Testis (tissue), 2 donors: ENCODE results near the gene ACY1.

ENCODE experiments used
- CTCF ChIP-seq, 3 experiments: fragments of 450-650 bp in 2 of 3; fragments of 200-600 bp in 1 of 3; sonication (generic) in 1 of 3; IDR thresholded peaks; one replicate each; pipeline ENCODE4 v1.5.1; 2016 to 2019; ENCODE audit warnings: antibody characterized with exemption in 3 of 3, mild to moderate bottlenecking in 2 of 3, moderate library complexity in 1 of 3
- POLR2A ChIP-seq: fragments of 450-650 bp; IDR thresholded peaks from one replicate; pipeline ENCODE4 v1.6.1; 2017; ENCODE audit warnings: antibody characterized with exemption, mild to moderate bottlenecking, moderate library complexity

GRCh38 chr3:51947215-51947900, 36.0 kb upstream of the ACY1 start:
- TF ChIP-seq CTCF (IDR thresholded peaks at IDR 0.05), result no peak
- TF ChIP-seq POLR2A, result no peak
